ENCODE data around the gene CASKIN1.

DNA sequence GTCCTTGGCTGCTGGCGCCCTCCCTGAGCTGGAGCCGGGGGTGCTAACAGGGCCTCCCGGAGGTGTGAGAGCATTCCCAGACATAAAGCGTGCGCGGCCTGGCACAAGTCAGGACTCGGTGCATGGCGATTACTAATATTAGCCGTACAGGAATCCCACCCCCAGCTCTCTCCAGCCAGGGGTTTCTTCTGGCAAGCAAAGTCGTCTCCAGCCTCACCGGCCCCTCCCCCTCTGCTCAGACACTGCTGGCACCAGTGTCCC lies 5.0 kb downstream of the CASKIN1 start:
- no peak for TF ChIP-seq CREB1 (IDR thresholded peaks at IDR 0.05; ENCODE audit: low read depth)
- TF ChIP-seq RAD21 (IDR thresholded peaks at IDR 0.05; ENCODE audit: low read depth): no peak

Data from Ishikawa (cell line).